HG03558 (cell line): Measurements from ENCODE around the gene PPT2.

Experiments used
- ATAC-seq: cut with Tn5 transposase; IDR thresholded peaks from one replicate; pipeline ENCODE4 v1.9.1; 2021; ENCODE audit warnings: moderate number of reproducible peaks; ENCODE audit not compliant: unreplicated experiment; ENCODE audit errors: extremely low read depth

PPT2 gene

GRCh38 chr6:32149932-32150870 is 3.7 kb upstream of the PPT2 start:
- no peak for ATAC-seq

DNA sequence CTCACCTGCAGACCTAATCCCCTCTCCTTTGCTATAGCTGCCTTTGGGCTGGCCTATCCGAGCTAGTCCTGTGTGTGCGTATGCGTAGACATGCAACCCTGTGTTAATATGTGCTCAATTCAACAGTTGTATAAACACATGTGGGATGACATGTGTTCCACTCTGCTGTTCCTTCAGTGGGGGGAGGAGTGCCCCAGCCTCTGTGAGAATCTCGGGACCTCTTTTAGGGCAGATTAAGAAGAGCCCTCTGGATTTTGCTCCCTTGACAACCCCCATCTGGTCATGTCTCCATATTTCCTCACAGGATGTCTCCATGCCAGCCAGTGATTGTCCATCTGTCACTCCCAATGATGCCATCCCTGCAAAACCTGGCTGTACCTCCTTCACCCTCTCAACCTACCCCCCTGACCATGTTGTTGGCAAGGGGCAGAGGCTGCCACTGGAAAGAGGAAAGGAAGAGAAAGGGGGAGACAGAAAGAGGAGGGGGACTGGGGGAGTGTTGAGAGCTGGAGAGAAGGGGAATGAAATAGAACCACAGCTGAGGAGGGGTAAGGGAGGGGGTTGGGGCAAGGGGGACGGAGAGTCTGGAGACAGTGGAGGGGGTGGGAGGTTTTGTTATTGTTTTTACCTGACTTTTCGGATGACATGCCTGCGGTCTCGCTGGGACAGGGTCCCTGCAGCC is 2.6 kb upstream of the PPT2 start:
- no peak for ATAC-seq

- ATAC-seq, result no peak
These were observed 1.8 kb upstream of the PPT2 start, which contains the start of gene PRRT1 for GRCh38 chr6:32151863-32152768. PRRT1 (minus strand) TSS chr6:32151939; CDS start chr6:32151827, 112 bp downstream.

DNA sequence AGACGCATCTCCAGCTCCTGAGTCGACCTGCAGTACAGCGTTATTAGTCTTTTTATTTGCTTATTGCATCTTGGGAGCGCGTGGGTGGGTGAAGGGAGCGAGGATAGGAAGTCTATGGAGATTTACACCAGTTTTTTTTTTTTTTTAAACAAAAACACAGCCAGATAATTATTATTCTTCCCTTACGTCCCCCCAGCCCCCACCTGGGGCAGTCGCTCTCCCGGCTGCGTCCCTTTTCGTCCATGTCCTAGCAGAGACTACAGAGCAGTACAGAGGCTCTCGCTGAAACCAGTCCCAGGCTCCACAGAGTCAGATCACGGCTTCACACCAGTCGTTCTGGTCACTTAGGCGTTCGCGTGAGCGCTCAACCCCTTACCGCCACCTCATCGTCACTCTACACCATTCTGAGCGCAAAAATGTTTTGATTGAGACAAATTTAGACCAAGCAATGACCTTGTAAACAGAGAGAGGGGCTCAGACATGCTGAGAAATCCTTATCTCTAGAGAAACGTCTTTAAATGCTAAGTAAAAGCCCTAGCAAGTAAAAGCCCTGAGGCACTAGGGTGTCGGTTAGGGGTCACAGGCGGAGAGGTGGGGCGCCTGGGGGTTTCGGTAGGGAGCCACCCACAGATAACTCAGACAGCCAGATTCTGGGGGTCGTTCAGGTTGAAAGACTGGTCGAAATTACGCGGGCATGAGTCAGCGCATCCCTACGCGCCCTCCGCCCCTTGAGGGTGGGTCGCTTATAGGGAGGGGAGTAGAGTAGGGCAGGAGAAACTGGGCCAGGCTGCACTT is 975 bp upstream of the PPT2 start:
- no peak for ATAC-seq

DNA sequence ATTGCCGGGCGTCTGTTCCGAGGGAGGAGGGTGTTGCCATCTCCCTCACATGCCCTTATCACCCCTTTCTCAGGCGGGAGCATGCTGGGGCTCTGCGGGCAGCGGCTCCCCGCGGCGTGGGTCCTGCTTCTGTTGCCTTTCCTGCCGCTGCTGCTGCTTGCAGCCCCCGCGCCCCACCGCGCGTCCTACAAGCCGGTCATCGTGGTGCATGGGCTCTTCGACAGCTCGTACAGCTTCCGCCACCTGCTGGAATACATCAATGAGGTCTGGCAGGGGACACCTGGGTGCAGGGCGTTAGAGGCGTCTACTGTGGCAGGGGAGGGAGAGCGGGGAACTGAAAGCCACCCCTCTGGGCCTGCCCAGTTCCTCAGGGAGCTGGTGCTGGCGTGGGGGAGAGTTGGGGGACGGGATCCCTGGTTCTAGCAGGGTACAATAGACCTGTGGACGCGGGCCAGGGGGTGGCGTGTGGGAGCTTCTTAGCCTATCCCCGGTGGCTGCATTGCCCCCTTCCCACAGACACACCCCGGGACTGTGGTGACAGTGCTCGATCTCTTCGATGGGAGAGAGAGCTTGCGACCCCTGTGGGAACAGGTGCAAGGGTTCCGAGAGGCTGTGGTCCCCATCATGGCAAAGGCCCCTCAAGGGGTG is 697 bp downstream of the PPT2 start:
- no peak for ATAC-seq

DNA sequence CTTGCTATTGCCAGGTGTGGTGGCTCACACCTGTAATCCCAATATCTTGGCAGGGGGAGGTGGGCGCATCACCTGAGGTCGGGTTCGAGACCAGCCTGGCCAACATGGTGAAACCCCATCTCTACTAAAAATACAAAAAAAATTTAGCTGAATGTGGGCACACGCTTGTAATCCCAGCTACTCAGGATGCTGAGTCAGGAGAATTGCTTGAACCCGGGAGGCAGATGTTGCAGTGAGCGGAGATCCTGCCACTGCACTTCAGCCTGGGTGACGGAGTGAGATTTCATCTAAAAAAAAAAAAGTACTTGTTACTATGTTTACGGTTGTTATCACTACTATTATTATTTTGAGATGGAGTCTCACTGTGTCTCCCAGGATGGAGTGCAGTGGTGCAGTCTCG is 3.0 kb downstream of the PPT2 start:
- no peak for ATAC-seq

GRCh38 chr6:32158052-32158451 is 4.1 kb downstream of the PPT2 start:
- no peak for ATAC-seq

- ATAC-seq, result no peak
These were observed 9.8 kb downstream of the PPT2 start for GRCh38 chr6:32163559-32164258.

DNA sequence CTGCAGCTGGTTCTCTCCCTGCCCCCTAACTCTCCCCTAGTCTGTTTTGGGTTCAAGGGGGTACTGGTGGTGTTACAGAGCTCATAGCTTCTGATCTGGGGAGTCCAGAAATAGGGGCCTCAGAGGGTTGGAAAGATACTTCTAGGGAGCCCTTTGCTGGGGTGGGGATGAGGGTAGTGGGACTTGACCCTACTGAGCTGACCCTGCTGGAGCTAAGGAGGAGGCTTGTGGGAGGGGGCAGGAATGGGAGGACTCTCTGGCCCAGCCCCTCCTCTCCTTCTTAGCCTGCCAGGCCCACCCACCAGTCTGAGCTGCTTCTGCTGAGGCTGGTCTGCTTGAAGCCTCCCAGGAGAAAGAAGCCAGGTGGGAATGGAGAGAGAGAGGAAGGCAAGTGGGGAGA is 10.4 kb downstream of the PPT2 start, which contains the start of gene EGFL8:
Gene EGFL8, plus strand, starts transcription at position 301 of the 400 bp plus-strand sequence. CDS start 1,571 bp downstream, outside the sequence.
- ATAC-seq, result no peak

- no peak for ATAC-seq
These were observed 12.6 kb downstream of the PPT2 start for GRCh38 chr6:32166411-32167061.

- no peak for ATAC-seq
These were observed 13.3 kb downstream of the PPT2 start for GRCh38 chr6:32167154-32167760.

GRCh38 chr6:32167761-32168262 is 13.9 kb downstream of the PPT2 start:
- ATAC-seq, result no peak

GRCh38 chr6:32168350-32168749 is 14.4 kb downstream of the PPT2 start:
- no peak for ATAC-seq

- ATAC-seq, result no peak
These were observed 15.1 kb downstream of the PPT2 start for GRCh38 chr6:32168807-32169591.

GRCh38 chr6:32170294-32170693 is 16.4 kb downstream of the PPT2 start:
- ATAC-seq, result no peak

GRCh38 chr6:32171234-32171633 is 17.3 kb downstream of the PPT2 start:
- ATAC-seq, result no peak
